Panc1 (cell line): Measurements from ENCODE around the gene GABRR2. TPM values are rescaled to one million over a fixed set of nuclear protein-coding genes. Genes with fewer than 3 reads are reported as not detected.

ENCODE experiments used
- ATAC-seq: fragments of 200-7000 bp; cut with Tn5 transposase; 2 replicates; pipeline ENCODE4 v1.9.1; 2020; ENCODE audit warnings: mild to moderate bottlenecking, moderate library complexity
- BruUV-seq: library from RNA; stranded (reverse); fragments of 400-500 nt; replicated peaks from 2 replicates; lab custom pipeline; 2021; lab: Mats Ljungman, UMichigan
- CTCF ChIA-PET: fragments of 300-600 bp; sonication (Branson Sonifier 250); formaldehyde crosslinking; loops from one replicate; lab custom pipeline; 2022; ENCODE audit warnings: antibody characterized with exemption; lab: Charles Lee
- POLR2A ChIA-PET: fragments of 300-600 bp; sonication (Branson Sonifier 250); formaldehyde crosslinking; loops from one replicate; lab custom pipeline; 2022; ENCODE audit warnings: antibody characterized with exemption; lab: Charles Lee
- DNase-seq: peaks from one replicate; pipeline ENCODE4 v3.0.0-alpha.2; 2010; ENCODE audit warnings: low read depth, low spot score
- H3K27ac ChIP-seq: 2 replicates; pipeline ENCODE4 v1.5.1; 2011; ENCODE audit warnings: mild to moderate bottlenecking, low read length, inconsistent platforms
- H3K27me3 ChIP-seq: fragments of 200-500 bp; sonication (Bioruptor generic); 2 replicates; pipeline ENCODE4 v1.6.0; 2014; ENCODE audit warnings: low read length, inconsistent platforms; ENCODE audit not compliant: control insufficient read depth, insufficient read depth
- H3K36me3 ChIP-seq: fragments of 200-500 bp; sonication (Bioruptor generic); 2 replicates; pipeline ENCODE4 v1.5.1; 2014; ENCODE audit warnings: inconsistent platforms, mild to moderate bottlenecking, low read length, moderate library complexity; ENCODE audit not compliant: control insufficient read depth, insufficient read depth
- H3K4me1 ChIP-seq: 2 replicates; pipeline ENCODE4 v1.5.1; 2011; ENCODE audit warnings: inconsistent platforms, mild to moderate bottlenecking, low read length, moderate library complexity; ENCODE audit not compliant: control insufficient read depth, insufficient read depth
- H3K4me3 ChIP-seq, 2 experiments: 2 replicates each; pipeline ENCODE4 v1.5.1; 2011 to 2012; ENCODE audit warnings: low read depth in 2 of 2, low read length in 2 of 2, mild to moderate bottlenecking in 2 of 2, inconsistent platforms in 1 of 2, moderate library complexity in 1 of 2
- H3K9me3 ChIP-seq: fragments of 200-500 bp; sonication (Bioruptor generic); 2 replicates; pipeline ENCODE4 v1.5.1; 2014; ENCODE audit warnings: low read depth, mild to moderate bottlenecking, inconsistent platforms, low read length, moderate library complexity; ENCODE audit not compliant: control insufficient read depth, insufficient read depth
- CTCF ChIP-seq: fragments of 450-650 bp; IDR thresholded peaks from 2 replicates; pipeline ENCODE4 v1.5.1; 2017; ENCODE audit warnings: mild to moderate bottlenecking
- POLR2AphosphoS5 ChIP-seq: IDR thresholded peaks from 2 replicates; pipeline ENCODE4 v1.6.1; 2012; ENCODE audit warnings: mild to moderate bottlenecking, low read depth, low read length, moderate library complexity
- REST ChIP-seq, 2 experiments: IDR thresholded peaks; 2 replicates each; pipeline ENCODE4 v1.6.1; 2011 to 2012; ENCODE audit warnings: low read depth in 2 of 2, control low read depth in 1 of 2, low read length in 1 of 2, mild to moderate bottlenecking in 1 of 2, moderate library complexity in 1 of 2; ENCODE audit not compliant: insufficient read depth in 1 of 2
- SIN3A ChIP-seq: IDR thresholded peaks from 2 replicates; pipeline ENCODE4 v1.6.1; 2012; ENCODE audit warnings: low read depth, mild to moderate bottlenecking, low read length, moderate library complexity, borderline replicate concordance; ENCODE audit not compliant: insufficient read depth
- TCF7L2 ChIP-seq: IDR thresholded peaks from 2 replicates; pipeline ENCODE4 v1.6.1; 2011; ENCODE audit warnings: mild to moderate bottlenecking, low read depth, low read length, inconsistent platforms
- in situ Hi-C: cut with HindIII; loops from 2 replicates; pipeline ENCODE4 v1.10.0; 2016; ENCODE audit warnings: low sequenced_read_pairs, low pct_unique_long_range_greater_than_20kb
- intact Hi-C: fragments of 100-400 bp; cut with micrococcal nuclease; formaldehyde crosslinking; loops from one replicate; pipeline ENCODE4 v1.10.0; 2022; ENCODE audit not compliant: unreplicated experiment
- total RNA-seq: library from RNA; stranded (reverse); gene quantifications from one replicate; pipeline ENCODE4 v1.2.1, GENCODE V29; 2021; ENCODE audit not compliant: unreplicated experiment

The GABRR2 gene
- total RNA-seq, 1 experiment from 2014 or later, result 0.18 TPM

GRCh38 chr6:89356642-89357170, 41.6 kb upstream of the GABRR2 start:
- ChIA-PET CTCF (interaction anchor here (1.7 kb wide), 1 partner anchor 15 kb away, joined by 5 read pairs; no protein-coding TSS in a partner anchor), POLR2A (interaction anchor here (0.6 to 0.7 kb wide), 2 partner anchors 276 to 1948 kb away, joined by 3 to 5 read pairs; no protein-coding TSS in a partner anchor)
- no peak for ATAC-seq
- Histone ChIP-seq H3K27ac (no peak overlapping the region), H3K27me3 (no peaks in the 10 kb centered on the region), H3K4me3 (no peak overlapping the region), H3K9me3 (no peaks in the 10 kb centered on the region), H3K36me3 (no peaks in the 10 kb centered on the region), H3K4me1 (0 out of 2 replicates have a peak, but pooled peaks cover 4% of the 10 kb centered on the region)
- TF ChIP-seq SIN3A, result no peak
- TF ChIP-seq TCF7L2, result no peak
- TF ChIP-seq POLR2AphosphoS5, result no peak
- TF ChIP-seq CTCF, result no peak
- no peak for TF ChIP-seq REST (IDR thresholded peaks at IDR 0.05; ENCODE audit: insufficient read depth in 1 of 2, low read depth in 2 of 2, low read length in 1 of 2)
- BruUV-seq, result no TSS peak
- no peak for DNase-seq
- intact Hi-C loops (no loop called here), in situ Hi-C loops (no loop called here)

GRCh38 chr6:89355511-89356194, 40.6 kb upstream of the GABRR2 start:
- Histone ChIP-seq H3K4me1 (peaks cover 8% of the 10 kb centered on the region), H3K27ac (no peak overlapping the region), H3K36me3 (no peaks in the 10 kb centered on the region), H3K9me3 (no peaks in the 10 kb centered on the region), H3K4me3 (no peak overlapping the region), H3K27me3 (no peaks in the 10 kb centered on the region)
- no TSS peak for BruUV-seq
- POLR2A ChIA-PET, result interaction anchor here (0.5 to 0.7 kb wide), 4 partner anchors 10 to 55 kb away, joined by 3 to 6 read pairs (median 3); no protein-coding TSS in a partner anchor
- TF ChIP-seq SIN3A, result no peak
- intact Hi-C loops, result no loop called here
- no peak for ATAC-seq
- CTCF ChIA-PET, result interaction anchor here (0.7 to 1.0 kb wide), 2 partner anchors 43 to 49 kb away, joined by 3 to 4 read pairs; no protein-coding TSS in a partner anchor
- no peak for DNase-seq
- in situ Hi-C loops, result no loop called here
